GM12864 (cell line): ENCODE data around the gene GPHA2.

Experiments
- DNase-seq: peaks from one replicate; pipeline ENCODE4 v3.0.0-alpha.2; 2011; ENCODE audit warnings: low read depth
- H3K4me3 ChIP-seq: 2 replicates; pipeline ENCODE4 v1.5.1; 2011; ENCODE audit warnings: mild to moderate bottlenecking, low read depth, low read length, control low read depth
- TF ChIP-seq, protein P1 (sequence below): IDR thresholded peaks from 2 replicates; pipeline ENCODE4 v1.5.1; 2011; ENCODE audit warnings: low read depth, mild to moderate bottlenecking, moderate library complexity, low read length, control low read depth, inconsistent platforms; ENCODE audit errors: missing control alignments

The GPHA2 gene

DNA sequence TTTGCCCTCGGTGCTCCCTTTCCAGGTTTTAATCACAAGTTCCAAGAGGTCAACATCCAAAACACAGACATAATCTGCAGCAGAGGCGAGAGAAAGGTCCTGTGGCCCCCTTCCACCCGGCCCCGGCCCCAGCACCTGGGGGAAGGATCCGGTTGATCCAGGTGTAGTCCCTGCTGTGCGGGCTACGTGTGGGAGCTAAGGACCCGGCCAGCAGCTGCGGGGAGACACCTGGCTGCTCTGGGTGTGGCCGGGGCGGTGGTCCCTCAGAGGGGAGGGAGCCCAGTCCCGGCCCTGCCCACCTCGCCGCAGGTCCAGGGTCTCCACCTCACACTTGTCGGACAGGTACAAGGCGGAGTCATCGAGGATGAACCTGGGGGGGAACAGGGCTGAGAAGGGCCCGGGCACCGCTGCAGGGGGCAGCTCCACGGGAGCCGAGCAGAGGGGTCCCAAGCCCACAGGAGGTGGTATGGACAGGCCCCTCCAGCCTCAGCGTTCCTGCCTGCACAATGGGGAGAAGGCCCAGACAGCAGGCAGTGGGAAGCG lies 32.3 kb downstream of the GPHA2 start:
- no peak overlapping the region for H3K4me3 ChIP-seq
- TF ChIP-seq, protein P1, sequence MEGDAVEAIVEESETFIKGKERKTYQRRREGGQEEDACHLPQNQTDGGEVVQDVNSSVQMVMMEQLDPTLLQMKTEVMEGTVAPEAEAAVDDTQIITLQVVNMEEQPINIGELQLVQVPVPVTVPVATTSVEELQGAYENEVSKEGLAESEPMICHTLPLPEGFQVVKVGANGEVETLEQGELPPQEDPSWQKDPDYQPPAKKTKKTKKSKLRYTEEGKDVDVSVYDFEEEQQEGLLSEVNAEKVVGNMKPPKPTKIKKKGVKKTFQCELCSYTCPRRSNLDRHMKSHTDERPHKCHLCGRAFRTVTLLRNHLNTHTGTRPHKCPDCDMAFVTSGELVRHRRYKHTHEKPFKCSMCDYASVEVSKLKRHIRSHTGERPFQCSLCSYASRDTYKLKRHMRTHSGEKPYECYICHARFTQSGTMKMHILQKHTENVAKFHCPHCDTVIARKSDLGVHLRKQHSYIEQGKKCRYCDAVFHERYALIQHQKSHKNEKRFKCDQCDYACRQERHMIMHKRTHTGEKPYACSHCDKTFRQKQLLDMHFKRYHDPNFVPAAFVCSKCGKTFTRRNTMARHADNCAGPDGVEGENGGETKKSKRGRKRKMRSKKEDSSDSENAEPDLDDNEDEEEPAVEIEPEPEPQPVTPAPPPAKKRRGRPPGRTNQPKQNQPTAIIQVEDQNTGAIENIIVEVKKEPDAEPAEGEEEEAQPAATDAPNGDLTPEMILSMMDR = no peak
- no peak for DNase-seq

DNA sequence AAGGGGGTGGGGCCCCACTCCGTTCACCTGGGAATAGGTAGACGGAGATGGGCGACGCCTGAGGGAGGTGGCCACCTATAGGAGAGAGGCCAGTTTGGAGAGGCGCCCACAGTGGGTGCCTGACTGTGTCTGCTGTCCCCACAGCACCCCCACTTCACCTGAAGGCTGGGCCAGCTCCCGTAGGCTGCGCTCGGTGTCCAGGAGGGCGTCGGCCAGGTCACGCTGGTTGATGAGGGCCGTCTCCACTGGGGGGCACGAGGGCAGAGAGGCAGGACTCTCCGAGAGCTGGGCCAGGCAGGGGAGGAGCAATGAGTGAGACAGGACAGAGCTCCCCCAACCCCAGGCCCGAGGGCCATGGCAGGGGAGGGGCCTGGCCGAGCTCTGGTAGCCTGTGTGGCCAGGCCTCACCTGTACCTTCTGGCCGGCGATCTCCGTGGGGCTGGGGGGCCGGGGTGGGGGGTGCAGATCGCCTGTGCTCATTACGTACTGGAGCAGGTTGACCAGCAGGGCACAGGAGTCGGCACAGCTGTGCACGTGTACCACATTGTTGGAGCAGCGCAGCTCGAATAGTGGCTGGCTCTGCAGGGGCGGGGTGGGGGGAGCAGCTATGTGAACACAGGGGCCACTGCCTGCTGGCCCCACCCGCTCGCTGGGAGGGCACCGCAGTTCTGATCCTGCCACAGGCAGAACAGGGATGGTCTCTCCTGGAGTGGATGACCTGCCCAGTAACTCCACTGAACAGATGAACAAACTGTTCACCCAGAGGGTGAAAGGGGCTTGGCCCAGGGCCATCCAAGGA lies 33.4 kb downstream of the GPHA2 start:
- TF ChIP-seq, protein P1 = no peak
- DNase-seq = no peak
- H3K4me3 ChIP-seq = no peak overlapping the region

DNA sequence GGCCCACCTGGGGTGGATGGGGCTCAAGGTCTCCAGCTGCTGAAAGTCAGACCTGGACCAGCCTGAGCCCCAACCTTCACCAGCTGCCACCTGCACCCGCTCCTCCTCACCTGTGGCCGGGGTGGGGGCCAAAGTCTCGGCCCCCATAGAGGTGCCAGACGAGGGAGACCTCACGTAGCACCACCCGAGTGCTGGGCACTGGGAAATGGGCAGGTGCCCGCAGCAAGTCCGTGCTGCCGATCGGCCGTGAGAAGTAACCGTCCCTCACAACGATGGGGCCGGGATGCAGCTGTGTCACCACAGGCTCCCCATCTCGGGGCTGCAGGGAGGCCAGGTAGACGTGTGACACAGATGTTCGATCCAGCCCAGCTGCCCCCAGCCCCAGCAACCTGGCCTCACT lies 34.9 kb downstream of the GPHA2 start:
- TF ChIP-seq, protein P1 = no peak
- H3K4me3 ChIP-seq = no peak overlapping the region
- DNase-seq = no peak

DNA sequence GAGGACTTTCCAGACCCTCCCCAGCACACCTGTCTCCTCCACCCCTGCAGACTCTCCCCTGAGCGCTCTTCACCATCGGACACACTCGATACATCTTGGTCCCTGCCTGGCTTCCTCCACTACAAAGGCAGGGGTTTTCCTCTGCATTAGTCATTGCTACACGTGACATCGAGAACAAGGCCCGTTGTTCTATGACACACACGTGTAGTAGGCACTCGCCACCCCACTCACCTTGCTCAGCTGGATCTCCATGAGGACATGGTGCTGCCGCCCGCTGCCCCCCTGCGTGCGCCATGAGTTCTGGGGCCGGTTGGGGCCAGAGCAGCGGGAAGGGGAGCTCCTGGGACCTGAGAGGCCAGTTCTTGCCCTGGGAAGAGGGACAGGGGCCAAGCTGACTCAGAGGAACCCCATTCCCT lies 35.4 kb downstream of the GPHA2 start:
- no peak overlapping the region for H3K4me3 ChIP-seq
- TF ChIP-seq, protein P1 = no peak
- DNase-seq = no peak

DNA sequence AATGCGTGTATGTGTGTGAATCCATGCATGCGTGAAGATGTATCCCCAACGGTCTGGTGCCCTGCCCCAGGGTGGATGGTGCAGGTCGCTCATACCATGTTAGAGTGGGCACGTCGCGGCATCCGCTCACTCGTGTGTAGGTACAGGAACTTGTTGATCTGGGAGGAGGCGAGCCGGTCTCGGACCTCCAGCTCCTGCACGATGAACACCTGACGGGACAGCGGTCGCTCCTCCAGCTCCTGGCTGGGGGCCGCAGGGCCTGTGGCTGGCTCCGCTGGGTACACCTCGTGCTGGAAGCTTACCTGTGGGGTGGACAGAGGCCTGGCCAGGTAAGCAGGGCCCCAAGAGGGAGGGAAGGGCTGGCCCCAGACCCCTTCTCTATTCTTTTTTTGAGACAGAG lies 37.2 kb downstream of the GPHA2 start:
- no peak overlapping the region for H3K4me3 ChIP-seq
- no peak for DNase-seq
- TF ChIP-seq, protein P1 = no peak

DNA sequence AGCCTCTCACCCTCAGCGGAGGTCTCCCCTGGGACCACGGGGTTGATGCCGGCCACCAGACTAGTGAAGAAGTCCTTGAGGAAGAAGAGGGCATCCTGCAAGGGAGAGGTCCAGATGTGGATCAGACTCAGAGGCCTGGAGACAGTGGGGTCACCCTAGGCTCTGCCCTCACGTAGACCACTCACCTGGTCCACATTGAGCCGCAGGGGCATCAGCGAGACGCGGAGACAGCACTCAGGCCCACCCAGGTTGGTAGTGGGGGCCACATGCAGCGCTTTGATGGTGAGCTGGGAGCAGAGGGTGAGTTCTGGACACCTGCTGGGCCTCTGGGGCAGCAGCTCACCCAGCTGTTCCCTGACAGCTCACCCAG lies 37.6 kb downstream of the GPHA2 start:
- no peak overlapping the region for H3K4me3 ChIP-seq
- no peak for DNase-seq
- TF ChIP-seq, protein P1 = no peak
